Measurements from ENCODE around the gene CD36.

Gene CD36

GRCh38 chr7:80637911-80638765 is at the start of gene CD36:
TSS of gene CD36 (plus strand) at chr7:80638642. CDS start at chr7:80646741, 8,099 bp downstream.
- no peak for DNase-seq

- DNase-seq, result no peak
Observed at GRCh38 chr7:80589631-80590030, 48.8 kb upstream of the CD36 start.

- no peak for DNase-seq
Observed at GRCh38 chr7:80591654-80592053, 46.8 kb upstream of the CD36 start.

- no peak for DNase-seq
Observed at GRCh38 chr7:80593869-80594586, 44.4 kb upstream of the CD36 start.

GRCh38 chr7:80596933-80597517 is 41.4 kb upstream of the CD36 start:
- no peak for DNase-seq

- DNase-seq, result no peak
Observed at GRCh38 chr7:80597875-80598274, 40.6 kb upstream of the CD36 start.

- DNase-seq, result no peak
Observed at GRCh38 chr7:80600046-80600445, 38.4 kb upstream of the CD36 start.

- no peak for DNase-seq
Observed at GRCh38 chr7:80601999-80602398, 36.4 kb upstream of the CD36 start.

GRCh38 chr7:80603940-80604339 is 34.5 kb upstream of the CD36 start:
- DNase-seq, result no peak

- no peak for DNase-seq
Observed at GRCh38 chr7:80604436-80604835, 34.0 kb upstream of the CD36 start.

- DNase-seq, result no peak
Observed at GRCh38 chr7:80607136-80607535, 31.3 kb upstream of the CD36 start.

- no peak for DNase-seq
Observed at GRCh38 chr7:80608336-80608735, 30.1 kb upstream of the CD36 start.

- DNase-seq, result no peak
Observed at GRCh38 chr7:80609751-80610150, 28.7 kb upstream of the CD36 start.

- DNase-seq, result no peak
Observed at GRCh38 chr7:80611353-80611752, 27.1 kb upstream of the CD36 start.

- DNase-seq, result no peak
Observed at GRCh38 chr7:80611779-80612178, 26.7 kb upstream of the CD36 start.

- no peak for DNase-seq
Observed at GRCh38 chr7:80612880-80613279, 25.6 kb upstream of the CD36 start.

GRCh38 chr7:80613519-80613918 is 24.9 kb upstream of the CD36 start:
- no peak for DNase-seq

- no peak for DNase-seq
Observed at GRCh38 chr7:80614851-80615271, 23.6 kb upstream of the CD36 start.

GRCh38 chr7:80618096-80618495 is 20.3 kb upstream of the CD36 start:
- DNase-seq, result no peak

- no peak for DNase-seq
Observed at GRCh38 chr7:80619741-80620140, 18.7 kb upstream of the CD36 start.

GRCh38 chr7:80622541-80622940 is 15.9 kb upstream of the CD36 start:
- no peak for DNase-seq

- DNase-seq, result no peak
Observed at GRCh38 chr7:80623503-80624252, 14.8 kb upstream of the CD36 start.

GRCh38 chr7:80624763-80625162 is 13.7 kb upstream of the CD36 start:
- DNase-seq, result no peak

All from NCI-H510A (cell line).